Measurements from ENCODE around the gene VWC2L. TPM values are rescaled to one million over a fixed set of nuclear protein-coding genes. Genes with fewer than 3 reads are reported as not detected.

Gene VWC2L
- total RNA-seq, 1 donor from 2014 or later: not detected

GRCh38 chr2:214401580-214401979 lies 9.3 kb upstream of the VWC2L start:
- no peaks in the 10 kb centered on the region for H3K27me3 Mint-ChIP-seq
- no peaks in the 10 kb centered on the region for H3K36me3 Mint-ChIP-seq (ENCODE audit: low read depth)
- H3K4me1 Mint-ChIP-seq: no peaks in the 10 kb centered on the region
- no peak overlapping the region for H3K4me3 Mint-ChIP-seq
- no peak for DNase-seq
- no peak overlapping the region for H3K27ac Mint-ChIP-seq
- intact Hi-C loops (cut with micrococcal nuclease): no loop called here
- H3K9me3 Mint-ChIP-seq: no peaks in the 10 kb centered on the region

GRCh38 chr2:214410128-214410775 lies 602 bp upstream of the VWC2L start:
- H3K36me3 Mint-ChIP-seq (ENCODE audit: low read depth): no peaks in the 10 kb centered on the region
- no peaks in the 10 kb centered on the region for H3K4me1 Mint-ChIP-seq
- no peaks in the 10 kb centered on the region for H3K27me3 Mint-ChIP-seq
- no peak overlapping the region for H3K4me3 Mint-ChIP-seq
- intact Hi-C loops (cut with micrococcal nuclease): no loop called here
- H3K27ac Mint-ChIP-seq: no peak overlapping the region
- H3K9me3 Mint-ChIP-seq: no peaks in the 10 kb centered on the region
- no peak for DNase-seq

GRCh38 chr2:214412679-214413078 lies 1.8 kb downstream of the VWC2L start:
- no peaks in the 10 kb centered on the region for H3K9me3 Mint-ChIP-seq

GRCh38 chr2:214436470-214436869 lies 25.6 kb downstream of the VWC2L start:
- intact Hi-C loops (cut with micrococcal nuclease): no loop called here
- H3K4me3 Mint-ChIP-seq: no peak overlapping the region
- H3K27me3 Mint-ChIP-seq: no peaks in the 10 kb centered on the region
- no peak for DNase-seq
- no peaks in the 10 kb centered on the region for H3K36me3 Mint-ChIP-seq (ENCODE audit: low read depth)
- no peaks in the 10 kb centered on the region for H3K4me1 Mint-ChIP-seq
- H3K9me3 Mint-ChIP-seq: no peaks in the 10 kb centered on the region
- no peak overlapping the region for H3K27ac Mint-ChIP-seq

More at GRCh38 chr2:214412679-214413078, 1.8 kb downstream of the VWC2L start:
- H3K4me1 Mint-ChIP-seq: no peaks in the 10 kb centered on the region
- DNase-seq: no peak
- no peak overlapping the region for H3K27ac Mint-ChIP-seq
- no peaks in the 10 kb centered on the region for H3K27me3 Mint-ChIP-seq
- H3K36me3 Mint-ChIP-seq (ENCODE audit: low read depth): no peaks in the 10 kb centered on the region
- intact Hi-C loops (cut with micrococcal nuclease): no loop called here
- H3K4me3 Mint-ChIP-seq: no peak overlapping the region

GRCh38 chr2:214450118-214450894 lies 39.5 kb downstream of the VWC2L start:
- intact Hi-C loops (cut with micrococcal nuclease): no loop called here
- Mint-ChIP-seq H3K4me1 (no peaks in the 10 kb centered on the region), H3K9me3 (no peaks in the 10 kb centered on the region), H3K4me3 (no peak overlapping the region), H3K27ac (no peak overlapping the region), H3K27me3 (no peaks in the 10 kb centered on the region), H3K36me3 (ENCODE audit: low read depth) (no peaks in the 10 kb centered on the region)
- DNase-seq: no peak

- H3K4me3 Mint-ChIP-seq: no peak overlapping the region
- no peaks in the 10 kb centered on the region for H3K27me3 Mint-ChIP-seq
- intact Hi-C loops (cut with micrococcal nuclease): no loop called here
- no peaks in the 10 kb centered on the region for H3K36me3 Mint-ChIP-seq (ENCODE audit: low read depth)
- H3K9me3 Mint-ChIP-seq: no peaks in the 10 kb centered on the region
- no peak for DNase-seq
- H3K27ac Mint-ChIP-seq: no peak overlapping the region
- no peaks in the 10 kb centered on the region for H3K4me1 Mint-ChIP-seq
Observed at GRCh38 chr2:214451516-214452275, 40.8 kb downstream of the VWC2L start.

- H3K27ac Mint-ChIP-seq: no peak overlapping the region
- H3K36me3 Mint-ChIP-seq (ENCODE audit: low read depth): no peaks in the 10 kb centered on the region
- no peak for DNase-seq
- intact Hi-C loops (cut with micrococcal nuclease): no loop called here
- no peaks in the 10 kb centered on the region for H3K9me3 Mint-ChIP-seq
- H3K4me3 Mint-ChIP-seq: no peak overlapping the region
- no peaks in the 10 kb centered on the region for H3K27me3 Mint-ChIP-seq
- H3K4me1 Mint-ChIP-seq: no peaks in the 10 kb centered on the region
Observed at GRCh38 chr2:214465363-214466146, 54.7 kb downstream of the VWC2L start.

GRCh38 chr2:214469728-214470127 lies 58.9 kb downstream of the VWC2L start:
- intact Hi-C loops (cut with micrococcal nuclease): no loop called here
- H3K4me1 Mint-ChIP-seq: no peaks in the 10 kb centered on the region
- no peak overlapping the region for H3K4me3 Mint-ChIP-seq
- no peak for DNase-seq
- no peaks in the 10 kb centered on the region for H3K27me3 Mint-ChIP-seq
- no peaks in the 10 kb centered on the region for H3K9me3 Mint-ChIP-seq
- no peak overlapping the region for H3K27ac Mint-ChIP-seq
- no peaks in the 10 kb centered on the region for H3K36me3 Mint-ChIP-seq (ENCODE audit: low read depth)

- Mint-ChIP-seq H3K9me3 (no peaks in the 10 kb centered on the region), H3K4me3 (no peak overlapping the region), H3K36me3 (ENCODE audit: low read depth) (no peaks in the 10 kb centered on the region), H3K4me1 (no peaks in the 10 kb centered on the region), H3K27ac (no peak overlapping the region), H3K27me3 (no peaks in the 10 kb centered on the region)
- no peak for DNase-seq
- intact Hi-C loops (cut with micrococcal nuclease): no loop called here
Observed at GRCh38 chr2:214471382-214471781, 60.5 kb downstream of the VWC2L start.

- H3K27ac Mint-ChIP-seq: no peak overlapping the region
- H3K27me3 Mint-ChIP-seq: no peaks in the 10 kb centered on the region
- no peak for DNase-seq
- no peaks in the 10 kb centered on the region for H3K4me1 Mint-ChIP-seq
- no peaks in the 10 kb centered on the region for H3K9me3 Mint-ChIP-seq
- intact Hi-C loops (cut with micrococcal nuclease): no loop called here
- no peaks in the 10 kb centered on the region for H3K36me3 Mint-ChIP-seq (ENCODE audit: low read depth)
- H3K4me3 Mint-ChIP-seq: no peak overlapping the region
Observed at GRCh38 chr2:214471990-214472389, 61.1 kb downstream of the VWC2L start.

- Mint-ChIP-seq H3K4me1 (no peaks in the 10 kb centered on the region), H3K36me3 (ENCODE audit: low read depth) (no peaks in the 10 kb centered on the region)
Observed at GRCh38 chr2:214477305-214477704, 66.5 kb downstream of the VWC2L start.

GRCh38 chr2:214481204-214481603 lies 70.3 kb downstream of the VWC2L start:
- Mint-ChIP-seq H3K27me3 (no peaks in the 10 kb centered on the region), H3K4me1 (no peaks in the 10 kb centered on the region), H3K27ac (no peak overlapping the region), H3K4me3 (no peak overlapping the region), H3K9me3 (no peaks in the 10 kb centered on the region), H3K36me3 (ENCODE audit: low read depth) (no peaks in the 10 kb centered on the region)
- no peak for DNase-seq
- intact Hi-C loops (cut with micrococcal nuclease): no loop called here

More at GRCh38 chr2:214477305-214477704, 66.5 kb downstream of the VWC2L start:
- intact Hi-C loops (cut with micrococcal nuclease): no loop called here
- H3K27ac Mint-ChIP-seq: no peak overlapping the region
- DNase-seq: no peak
- H3K4me3 Mint-ChIP-seq: no peak overlapping the region
- H3K27me3 Mint-ChIP-seq: no peaks in the 10 kb centered on the region
- no peaks in the 10 kb centered on the region for H3K9me3 Mint-ChIP-seq

- Mint-ChIP-seq H3K9me3 (no peaks in the 10 kb centered on the region), H3K4me1 (no peaks in the 10 kb centered on the region), H3K36me3 (ENCODE audit: low read depth) (no peaks in the 10 kb centered on the region), H3K27me3 (no peaks in the 10 kb centered on the region), H3K4me3 (no peak overlapping the region), H3K27ac (no peak overlapping the region)
- intact Hi-C loops (cut with micrococcal nuclease): no loop called here
- no peak for DNase-seq
Observed at GRCh38 chr2:214482728-214483127, 71.9 kb downstream of the VWC2L start.

Data from activated CD4-positive, alpha-beta T cell treated with anti-CD3 and anti-CD28 coated beads, Interleukin-2, amount 10 ng/mL, durations not matched to agents 24 days and 14 days (primary cell).